GM19025 (cell line): ENCODE data around the gene RRP1B.
A peak's percentile ranks its signal among the peaks of the same experiment; 100 is the strongest.
"Not testable (repeated sequence)": the region's sequence is repeated elsewhere in the genome, so short reads cannot be mapped to it uniquely, and the experiment has no call there.

Experiments used
- ATAC-seq: cut with Tn5 transposase; IDR thresholded peaks from one replicate; pipeline ENCODE4 v1.9.1; 2021; ENCODE audit warnings: mild to moderate bottlenecking, low read depth, moderate library complexity; ENCODE audit not compliant: unreplicated experiment

The RRP1B gene, protein sequence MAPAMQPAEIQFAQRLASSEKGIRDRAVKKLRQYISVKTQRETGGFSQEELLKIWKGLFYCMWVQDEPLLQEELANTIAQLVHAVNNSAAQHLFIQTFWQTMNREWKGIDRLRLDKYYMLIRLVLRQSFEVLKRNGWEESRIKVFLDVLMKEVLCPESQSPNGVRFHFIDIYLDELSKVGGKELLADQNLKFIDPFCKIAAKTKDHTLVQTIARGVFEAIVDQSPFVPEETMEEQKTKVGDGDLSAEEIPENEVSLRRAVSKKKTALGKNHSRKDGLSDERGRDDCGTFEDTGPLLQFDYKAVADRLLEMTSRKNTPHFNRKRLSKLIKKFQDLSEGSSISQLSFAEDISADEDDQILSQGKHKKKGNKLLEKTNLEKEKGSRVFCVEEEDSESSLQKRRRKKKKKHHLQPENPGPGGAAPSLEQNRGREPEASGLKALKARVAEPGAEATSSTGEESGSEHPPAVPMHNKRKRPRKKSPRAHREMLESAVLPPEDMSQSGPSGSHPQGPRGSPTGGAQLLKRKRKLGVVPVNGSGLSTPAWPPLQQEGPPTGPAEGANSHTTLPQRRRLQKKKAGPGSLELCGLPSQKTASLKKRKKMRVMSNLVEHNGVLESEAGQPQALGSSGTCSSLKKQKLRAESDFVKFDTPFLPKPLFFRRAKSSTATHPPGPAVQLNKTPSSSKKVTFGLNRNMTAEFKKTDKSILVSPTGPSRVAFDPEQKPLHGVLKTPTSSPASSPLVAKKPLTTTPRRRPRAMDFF

DNA sequence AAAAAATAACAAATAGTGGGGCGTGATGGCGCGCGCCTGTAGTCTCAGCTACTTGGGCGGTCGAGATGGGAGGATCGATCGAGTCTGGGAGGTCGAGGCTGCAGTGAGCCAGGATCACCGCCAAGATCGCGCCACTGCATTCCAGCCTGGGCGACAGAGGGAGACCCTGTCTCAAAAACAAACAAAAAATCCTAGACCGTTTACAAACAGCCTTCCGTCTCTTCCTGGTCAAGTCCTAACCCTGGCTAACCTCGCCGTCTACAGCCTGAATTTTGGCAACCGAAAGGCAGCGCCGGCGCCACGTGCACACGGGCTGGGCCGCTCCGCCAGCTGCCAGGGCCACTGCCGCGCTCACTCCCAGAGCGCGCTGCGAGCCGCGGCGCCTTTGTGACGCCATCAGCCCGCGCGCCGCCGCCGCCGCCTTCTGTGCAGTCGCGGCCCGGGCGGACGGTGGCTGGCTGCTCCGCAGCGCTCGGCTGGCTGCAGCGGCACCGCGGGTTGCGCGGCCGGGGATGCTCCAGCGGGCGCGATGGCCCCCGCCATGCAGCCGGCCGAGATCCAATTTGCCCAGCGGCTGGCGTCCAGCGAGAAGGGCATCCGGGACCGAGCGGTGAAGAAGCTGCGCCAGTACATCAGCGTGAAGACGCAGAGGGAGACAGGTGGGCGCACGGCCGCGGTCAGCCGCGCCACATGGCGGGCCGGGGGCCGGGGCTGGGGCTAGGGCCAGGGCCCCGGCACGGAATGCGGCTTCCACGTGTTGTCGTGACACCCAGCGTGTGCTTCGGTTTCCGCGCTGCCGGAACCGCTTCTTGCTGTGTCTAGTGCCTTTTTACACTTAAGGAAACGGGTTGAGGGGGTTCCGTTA, at the start of gene RRP1B, which contains the start of gene HSF2BP:
RRP1B (plus strand) TSS at position 425 of the 865 bp plus-strand sequence; CDS start at position 530, 105 bp downstream.
HSF2BP (minus strand) TSS at position 353 of the 865 bp plus-strand sequence. CDS start 1,392 bp downstream, outside the sequence.
- peak; percentile 77 for ATAC-seq

DNA sequence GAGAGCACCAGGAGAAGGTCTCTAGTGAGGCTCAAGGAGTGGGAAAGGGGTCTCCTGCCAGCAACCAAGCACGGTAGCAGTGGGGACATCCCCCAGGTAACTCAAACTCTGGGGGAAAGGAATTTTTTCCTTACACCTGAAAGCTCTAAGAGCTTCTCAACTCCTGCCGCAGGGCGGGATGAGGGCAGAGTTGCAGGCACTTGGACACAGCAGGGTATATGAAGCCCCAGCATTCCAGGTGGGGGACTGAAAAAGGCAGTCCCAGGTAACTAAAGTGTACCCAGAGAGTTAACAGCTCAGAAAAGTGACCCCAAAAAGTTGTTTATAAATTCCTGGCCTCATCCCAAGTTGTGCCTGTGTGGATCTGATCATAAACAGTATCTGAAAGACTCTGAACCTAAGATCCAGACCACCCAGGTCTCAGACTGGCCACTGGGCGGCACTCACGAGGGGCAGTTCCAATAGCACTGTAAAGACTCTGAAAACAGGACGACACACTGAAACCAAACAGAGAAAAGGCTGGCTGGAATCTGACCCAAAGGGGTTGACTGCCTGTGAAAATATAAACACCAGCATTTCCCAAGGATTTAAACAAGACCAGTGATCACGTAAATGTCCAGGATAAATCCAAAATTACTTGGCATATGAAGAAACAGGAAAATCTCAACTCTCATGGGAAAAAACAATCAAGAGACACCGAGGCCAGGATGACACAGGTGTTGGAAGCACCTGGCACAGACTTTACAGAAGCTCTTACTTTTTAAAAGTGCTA, 47.6 kb upstream of the RRP1B start:
- ATAC-seq = no peak

DNA sequence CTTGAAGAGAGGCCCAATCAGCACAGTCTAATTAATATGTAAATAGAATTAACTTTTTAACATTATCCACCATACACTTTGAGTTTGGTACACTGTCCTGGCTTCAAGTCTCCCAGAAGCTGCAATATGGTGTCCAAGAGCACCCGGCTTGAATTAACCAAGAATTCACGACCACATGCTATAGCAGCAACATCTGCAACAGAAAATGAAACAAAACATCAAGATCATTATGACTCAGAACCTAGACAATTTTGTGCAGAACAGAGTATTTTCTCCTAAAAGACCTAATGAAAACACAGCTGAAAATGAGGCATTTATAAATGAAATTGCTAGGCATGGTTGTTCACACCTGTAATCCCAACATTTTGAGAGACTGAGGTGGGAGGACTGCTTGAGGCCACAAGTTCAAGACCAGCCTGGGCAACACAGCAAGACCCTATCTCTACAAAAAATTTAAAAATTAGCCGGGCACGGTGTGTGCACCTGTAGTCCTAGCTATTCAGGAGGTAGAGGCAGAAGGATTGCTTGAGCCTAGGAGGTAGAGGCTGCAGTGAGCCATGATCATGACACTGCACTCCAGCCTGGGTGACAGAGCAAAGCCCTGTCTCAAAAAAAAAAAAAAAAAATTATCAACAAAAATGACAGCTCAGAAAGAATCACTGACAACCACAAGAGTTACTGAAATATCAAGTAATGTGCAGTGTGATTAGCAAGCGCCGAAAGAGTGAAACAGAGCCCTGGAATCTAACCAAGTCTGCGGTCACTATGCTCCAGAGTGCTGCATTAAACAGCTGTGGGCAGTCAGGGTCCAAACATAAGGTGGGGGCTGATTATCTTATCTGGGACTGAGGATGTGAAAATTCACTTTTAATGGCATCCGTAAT, 45.4 kb upstream of the RRP1B start:
- ATAC-seq = no peak

DNA sequence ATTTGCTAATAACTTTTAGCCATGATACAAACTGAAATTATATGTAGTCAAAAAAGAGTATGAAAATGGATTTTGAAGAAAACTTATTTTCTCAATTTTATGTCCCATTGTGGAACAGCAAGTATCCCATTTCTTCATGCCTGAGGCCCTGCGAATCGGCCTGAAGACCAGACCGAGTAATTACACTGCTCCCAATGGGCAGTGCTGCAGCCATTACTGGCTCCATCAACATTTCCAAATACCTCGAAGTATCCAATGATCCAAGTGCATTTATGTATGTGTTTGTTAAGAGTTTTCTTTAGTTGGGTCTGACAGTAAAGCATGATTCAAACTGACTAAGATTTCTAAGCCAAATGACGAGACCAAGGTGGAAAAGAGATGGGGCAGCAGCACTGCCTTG, 44.5 kb upstream of the RRP1B start:
- ATAC-seq = no peak

DNA sequence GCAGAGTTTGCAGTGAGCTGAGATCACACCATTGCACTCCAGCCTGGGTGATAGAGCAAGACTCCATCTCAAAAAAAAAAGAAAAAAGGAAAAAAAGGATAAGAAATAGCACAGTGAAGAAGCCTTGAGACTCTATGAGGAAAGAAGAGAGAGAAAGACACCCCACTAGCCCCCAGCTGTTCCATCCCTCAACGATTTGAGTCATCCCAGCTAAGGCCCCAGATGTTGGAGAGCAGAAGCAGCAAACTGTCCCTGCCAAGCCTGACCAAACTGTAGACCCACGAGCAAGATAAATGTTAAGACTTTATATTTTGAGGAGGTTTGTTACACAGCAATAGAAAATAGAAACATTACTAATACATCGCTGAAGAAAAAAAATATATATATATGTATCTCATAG, 42.5 kb upstream of the RRP1B start:
- not testable (repeated sequence) for ATAC-seq

DNA sequence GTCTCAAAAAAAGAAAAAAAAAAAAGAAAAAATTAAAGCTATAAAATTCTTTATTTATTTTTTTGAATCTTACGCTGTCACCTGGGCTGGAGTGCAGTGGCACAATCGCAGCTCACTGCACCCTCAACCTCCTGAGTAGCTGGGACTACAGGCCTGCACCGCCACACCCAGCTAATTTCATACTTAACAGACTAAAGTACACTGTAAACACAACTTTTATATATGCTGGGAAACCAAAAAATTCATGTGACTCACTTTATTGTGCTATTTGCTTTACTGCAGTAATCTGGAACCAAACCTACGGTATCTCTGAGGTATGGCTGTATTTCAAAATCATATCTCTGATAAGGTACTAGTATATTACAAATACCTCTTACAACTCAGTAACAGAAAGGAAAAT, 40.4 kb upstream of the RRP1B start:
- no peak for ATAC-seq

DNA sequence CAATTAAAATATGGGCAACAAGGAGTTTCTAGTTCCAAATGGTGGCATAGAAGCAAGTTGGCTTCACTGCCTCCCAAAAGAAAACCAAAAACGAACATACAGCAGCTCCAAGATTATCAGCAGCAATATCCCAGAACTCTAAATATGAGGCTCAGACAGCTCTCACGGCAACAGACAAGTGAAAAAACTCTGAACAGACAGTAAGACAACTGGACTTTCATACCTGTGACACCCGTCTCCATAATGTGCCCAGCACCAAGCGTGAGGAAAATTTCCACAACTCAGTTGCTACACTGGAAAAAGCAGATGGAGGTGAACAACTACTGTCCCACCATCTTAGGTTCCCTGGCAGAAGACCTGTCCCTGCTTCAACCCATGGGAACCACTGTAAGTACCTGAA, 40.0 kb upstream of the RRP1B start:
- no peak for ATAC-seq

DNA sequence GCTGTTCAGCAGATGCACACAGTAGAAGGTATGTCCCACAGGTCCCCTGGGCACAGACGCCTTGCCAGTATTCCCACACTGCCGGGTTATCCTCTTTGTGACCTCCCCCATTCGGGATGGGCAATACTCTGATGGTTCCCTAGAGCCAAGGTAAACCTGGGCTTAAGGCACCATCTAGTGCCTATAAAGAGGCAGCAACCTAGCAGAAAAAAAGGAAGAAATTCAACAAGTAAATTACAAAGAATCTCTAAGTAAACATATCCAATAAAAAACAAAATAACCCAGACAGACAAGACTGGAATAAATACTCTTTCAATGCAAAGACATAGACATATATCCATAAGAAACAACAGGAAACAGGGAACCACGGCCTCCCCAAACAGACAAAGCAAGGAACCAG, 39.5 kb upstream of the RRP1B start:
- ATAC-seq = no peak

DNA sequence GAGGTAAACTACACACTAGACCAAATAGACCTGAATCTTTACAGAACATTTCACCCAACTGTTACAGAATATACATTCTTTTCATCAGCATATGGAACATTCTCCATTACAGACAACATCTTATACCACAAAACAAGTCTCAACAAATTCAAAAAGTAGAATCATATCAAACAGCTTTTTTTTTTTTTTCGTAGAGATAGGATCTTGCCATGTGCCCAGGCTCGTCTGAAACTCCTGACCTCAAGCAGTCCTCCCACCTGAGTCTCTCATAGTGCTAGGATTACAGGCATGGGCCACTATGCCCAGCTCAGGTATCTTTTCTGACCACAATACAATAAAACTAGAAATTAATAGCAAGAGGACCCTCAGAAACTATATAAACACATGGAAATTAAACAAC, 36.6 kb upstream of the RRP1B start:
- no peak for ATAC-seq

DNA sequence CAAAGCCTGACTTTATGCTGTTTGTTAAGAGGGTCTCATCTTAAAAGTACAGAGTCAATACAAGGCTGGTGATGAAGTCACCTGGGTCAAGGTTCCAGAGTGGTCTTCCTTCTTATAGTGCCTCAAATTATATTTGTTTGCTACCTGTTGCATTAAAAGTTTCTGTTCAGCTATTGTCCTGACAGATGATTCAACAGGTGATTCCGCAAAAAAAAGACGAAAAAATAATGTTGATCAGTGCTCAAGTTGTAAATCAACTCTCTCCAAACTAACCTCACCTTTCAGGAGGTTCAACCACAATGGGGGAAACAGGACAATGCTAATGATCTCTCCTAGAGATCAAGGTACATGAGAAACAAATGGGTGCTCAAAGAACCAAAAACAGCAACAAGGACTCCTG, 35.8 kb upstream of the RRP1B start:
- ATAC-seq = no peak

DNA sequence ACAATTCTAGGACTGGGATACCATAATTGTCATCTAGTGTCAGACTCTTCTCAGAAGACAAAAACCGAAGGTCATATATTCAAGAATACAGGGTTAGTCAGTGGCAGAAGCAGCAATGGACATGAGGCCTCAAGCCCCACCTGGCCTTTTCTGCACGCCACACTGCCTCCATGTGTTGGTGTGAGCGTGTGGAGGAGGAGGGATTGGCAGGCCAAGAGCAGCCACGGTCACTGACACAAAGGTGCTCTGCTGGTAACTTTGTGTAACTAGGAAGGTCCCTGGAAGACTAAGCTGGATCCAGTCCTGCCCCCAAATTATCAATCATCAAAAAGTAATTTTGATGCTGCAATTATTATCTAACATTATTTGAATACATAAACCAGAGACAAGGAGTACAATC, 35.0 kb upstream of the RRP1B start:
- no peak for ATAC-seq

DNA sequence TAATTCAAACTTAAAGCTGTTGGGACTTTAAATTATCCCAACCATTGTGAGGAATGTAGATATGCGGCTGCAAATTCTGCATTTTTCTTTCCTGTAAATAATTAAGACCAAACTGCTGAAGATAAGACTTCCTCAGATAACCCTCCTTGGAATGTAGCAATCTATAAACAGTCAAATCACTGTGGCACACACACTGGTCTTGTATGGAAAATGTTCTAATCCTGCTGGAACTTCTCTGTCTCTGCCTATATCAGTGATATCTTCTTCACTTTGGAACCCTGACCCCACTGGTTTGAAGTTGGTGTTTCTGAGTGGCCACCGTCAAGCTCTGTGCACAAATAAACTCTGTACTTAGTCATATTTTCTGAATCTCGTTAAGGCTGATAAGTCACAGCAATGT, 33.0 kb upstream of the RRP1B start:
- ATAC-seq = no peak

DNA sequence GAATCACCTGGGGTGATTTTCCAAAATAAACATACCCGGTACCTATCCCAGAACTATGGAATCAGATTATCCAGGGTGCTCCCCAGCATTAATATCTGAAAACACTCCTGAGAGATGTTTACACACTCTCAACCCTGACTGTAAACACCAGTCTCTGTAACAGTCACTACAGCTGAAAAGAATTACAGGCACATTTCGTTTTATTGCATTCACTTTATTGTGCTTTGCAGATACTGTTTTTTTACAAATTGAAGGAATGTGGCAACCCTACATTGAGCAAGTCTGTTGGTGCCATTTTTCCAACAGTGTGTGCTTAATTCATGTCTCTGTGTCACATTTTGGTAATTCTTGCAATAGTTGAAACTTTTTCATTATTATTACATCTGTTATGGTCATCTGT, 31.8 kb upstream of the RRP1B start:
- ATAC-seq = no peak

DNA sequence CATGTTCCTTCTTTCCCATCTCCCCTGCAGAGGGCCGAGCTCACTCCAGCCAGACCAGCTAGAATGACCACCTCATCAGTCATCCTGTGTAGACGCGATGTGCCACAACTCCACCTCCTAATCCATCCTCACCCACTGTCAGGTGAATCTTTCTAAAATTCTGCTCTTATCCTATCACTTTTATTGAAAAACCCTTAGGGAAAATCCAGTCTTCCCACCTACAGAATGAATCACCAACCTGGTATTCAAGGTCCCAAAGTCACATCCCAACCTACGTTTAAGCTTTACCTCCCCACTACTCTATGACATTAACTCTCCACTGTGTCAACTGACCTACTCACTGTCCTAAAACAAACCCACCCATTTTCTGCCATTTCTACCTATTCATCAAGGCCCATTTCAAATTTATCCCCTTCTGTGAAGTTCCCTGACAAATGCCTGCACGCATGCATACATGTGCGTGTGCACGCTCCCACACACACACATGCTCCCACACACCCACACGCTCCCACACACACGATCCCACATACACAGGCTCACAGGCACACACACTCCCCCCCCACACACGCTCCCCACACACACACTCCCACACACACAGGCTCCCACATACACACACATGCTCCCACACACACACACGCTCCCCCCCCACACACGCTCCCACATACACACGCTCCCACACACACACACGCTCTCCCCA, 27.8 kb upstream of the RRP1B start:
- no peak for ATAC-seq

DNA sequence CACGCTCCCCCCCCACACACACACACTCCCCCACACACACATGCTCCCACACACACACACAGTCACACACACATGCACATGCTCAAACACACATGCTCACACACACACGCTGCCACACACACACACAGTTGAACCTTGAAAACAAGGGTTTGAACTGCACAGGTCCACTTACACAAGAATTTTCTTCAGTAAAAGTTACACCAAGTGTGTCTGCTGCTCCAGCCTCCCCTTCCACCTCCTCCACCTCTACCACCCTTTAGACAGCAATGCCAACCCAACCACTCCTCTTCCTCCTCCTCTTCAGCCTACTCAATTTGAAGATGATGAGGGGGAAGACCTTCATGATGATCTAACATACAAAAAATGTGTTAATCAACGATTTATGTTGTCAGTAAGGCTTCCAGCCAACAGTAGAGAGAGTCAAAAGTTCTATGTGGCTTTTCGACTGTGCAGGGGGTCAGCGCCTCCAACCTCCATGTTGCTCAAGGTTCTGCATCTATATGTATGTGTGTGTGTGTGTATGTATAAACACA, 26.9 kb upstream of the RRP1B start:
- no peak for ATAC-seq

DNA sequence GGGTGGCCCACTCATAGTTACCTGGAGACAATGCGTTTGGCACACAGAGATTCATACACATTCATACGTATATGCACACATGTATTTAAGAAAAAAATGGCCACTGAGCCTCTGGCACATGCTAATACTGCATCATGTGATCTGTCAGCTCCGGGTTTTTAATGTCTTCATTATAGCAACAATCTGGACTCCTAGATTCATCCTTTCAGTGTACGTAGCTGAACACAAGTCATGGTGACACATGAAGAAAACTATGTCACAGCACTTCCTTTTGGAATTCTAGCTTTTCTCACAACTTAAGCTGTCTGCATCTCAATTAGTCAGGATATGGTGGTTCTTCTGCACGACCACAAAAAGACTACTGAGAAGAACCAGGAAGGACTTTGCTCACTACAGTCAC, 24.7 kb upstream of the RRP1B start:
- no peak for ATAC-seq

DNA sequence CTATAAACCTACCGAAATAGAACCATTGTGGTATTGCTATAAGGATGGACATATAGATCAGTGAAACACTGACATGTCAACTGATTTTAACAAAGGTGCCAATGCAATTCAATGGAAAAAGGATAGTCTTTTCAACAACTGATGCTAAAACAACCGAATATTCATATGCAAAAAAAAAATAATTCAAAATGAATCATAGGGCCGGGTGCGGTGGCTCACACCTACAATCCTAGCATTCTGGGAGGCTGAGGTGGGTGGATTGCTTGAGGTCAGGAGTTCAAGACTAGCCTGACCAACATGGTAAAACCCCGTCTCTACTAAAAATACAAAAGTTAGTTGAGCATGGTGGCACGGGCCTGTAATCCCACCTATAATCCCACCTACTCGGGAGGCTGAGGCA, 23.9 kb upstream of the RRP1B start:
- ATAC-seq = no peak

DNA sequence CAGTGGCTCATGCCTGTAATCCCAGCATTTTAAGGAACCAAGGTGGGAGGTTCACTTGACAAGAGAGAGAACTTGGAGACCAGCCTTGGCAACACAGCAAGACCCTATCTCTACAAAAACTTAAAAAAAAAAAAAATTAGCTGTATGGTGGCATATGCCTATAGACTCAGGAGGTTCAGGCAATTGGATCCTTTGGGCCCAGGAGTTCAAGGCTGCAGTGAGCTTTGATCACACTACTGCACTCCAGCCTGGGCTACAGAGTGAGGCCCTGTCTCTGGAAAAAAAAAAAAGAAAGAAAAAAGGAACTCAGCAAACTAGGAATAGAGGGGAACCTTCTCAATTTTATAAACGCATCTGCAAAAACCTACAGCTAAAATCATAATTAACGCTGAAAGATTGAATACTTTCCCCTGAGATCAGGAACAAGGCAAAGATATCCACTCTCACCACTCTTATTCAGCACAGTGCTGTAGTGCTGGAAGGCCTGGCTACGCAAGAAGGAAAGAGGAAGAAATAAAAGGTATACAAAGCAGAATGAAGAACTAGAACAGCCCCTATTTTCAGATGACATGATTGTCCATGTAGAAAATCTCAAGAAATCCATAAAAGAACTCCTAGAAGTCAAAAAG, 21.7 kb upstream of the RRP1B start:
- ATAC-seq = no peak
